Activated naive CD8-positive, alpha-beta T cell treated with anti-CD3 and anti-CD28 coated beads, Interleukin-2, amount 10 ng/mL, durations not matched to agents 7 days and 5 days (primary cell): ENCODE measurements around the gene STK32B. TPM values are rescaled to one million over a fixed set of nuclear protein-coding genes. Genes with fewer than 3 reads are reported as not detected.

Experiments
- ATAC-seq: fragments of 150-1000 bp; cut with Tn5 transposase; one replicate; pipeline ENCODE4 v1.10.0; 2021; ENCODE audit warnings: low read depth, moderate library complexity
- POLR2A ChIA-PET: fragments of 350-600 bp; sonication (Branson Sonifier 250); formaldehyde crosslinking; loops from one replicate; lab custom pipeline; 2021; ENCODE audit warnings: antibody characterized with exemption; lab: Charles Lee
- DNase-seq: peaks from one replicate; pipeline ENCODE4 v3.0.0; 2021
- H3K27ac Mint-ChIP-seq: one replicate; pipeline ENCODE4 v1.8.0; 2022; ENCODE audit warnings: mild to moderate bottlenecking, mixed read lengths
- H3K27me3 Mint-ChIP-seq: one replicate; pipeline ENCODE4 v1.8.0; 2022; ENCODE audit warnings: mild to moderate bottlenecking, moderate library complexity, mixed read lengths
- H3K36me3 Mint-ChIP-seq: one replicate; pipeline ENCODE4 v1.8.0; 2021; ENCODE audit warnings: mild to moderate bottlenecking, mixed read lengths
- H3K4me1 Mint-ChIP-seq: one replicate; pipeline ENCODE4 v1.8.0; 2021; ENCODE audit warnings: mixed read lengths
- H3K4me3 Mint-ChIP-seq: one replicate; pipeline ENCODE4 v1.8.0; 2022; ENCODE audit warnings: mild to moderate bottlenecking, moderate library complexity, mixed read lengths
- H3K9me3 Mint-ChIP-seq: one replicate; pipeline ENCODE4 v1.8.0; 2021; ENCODE audit warnings: mixed read lengths
- total RNA-seq, 2 experiments: library from RNA; stranded (reverse); gene quantifications; one replicate each; pipeline ENCODE4 v1.2.3, GENCODE V29; 2021

Gene STK32B
- total RNA-seq, 2 experiments from 2014 or later = not detected

DNA sequence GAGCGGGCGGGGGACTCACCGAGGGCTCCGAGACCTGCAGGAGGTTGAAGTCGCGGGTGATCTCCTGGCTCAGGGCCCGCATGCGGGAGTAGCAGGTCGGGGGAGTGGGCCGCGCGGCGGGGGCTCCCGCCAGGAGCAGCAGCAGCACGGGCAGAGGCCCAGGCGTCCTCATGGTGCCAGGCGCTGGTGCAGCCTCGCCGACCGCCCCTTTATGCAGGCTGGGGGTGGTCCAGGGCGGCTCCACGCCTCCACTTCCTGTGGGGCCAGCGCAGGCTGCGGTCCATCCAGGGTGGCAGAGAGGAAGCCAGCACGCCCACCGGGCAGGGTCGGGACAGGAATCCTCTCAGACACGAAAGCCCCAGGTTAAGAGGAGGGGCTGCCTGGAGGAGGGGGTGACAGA lies 32.0 kb upstream of the STK32B start, which contains the start of gene CYTL1:
Gene CYTL1 (minus strand): TSS at position 185 of the 400 bp plus-strand sequence. CDS start 13 bp downstream, at position 172.
- Mint-ChIP-seq H3K27ac (no peak within 1 kb of the TSS), H3K36me3 (no peaks in the 10 kb centered on the region), H3K9me3 (no peaks in the 10 kb centered on the region), H3K27me3 (peaks cover 20% of the 10 kb centered on the region), H3K4me1 (peaks cover 4% of the 10 kb centered on the region), H3K4me3 (no peak within 1 kb of the TSS)
- DNase-seq = no peak
- peak; percentile 42 for ATAC-seq
- POLR2A ChIA-PET = no interaction called here

DNA sequence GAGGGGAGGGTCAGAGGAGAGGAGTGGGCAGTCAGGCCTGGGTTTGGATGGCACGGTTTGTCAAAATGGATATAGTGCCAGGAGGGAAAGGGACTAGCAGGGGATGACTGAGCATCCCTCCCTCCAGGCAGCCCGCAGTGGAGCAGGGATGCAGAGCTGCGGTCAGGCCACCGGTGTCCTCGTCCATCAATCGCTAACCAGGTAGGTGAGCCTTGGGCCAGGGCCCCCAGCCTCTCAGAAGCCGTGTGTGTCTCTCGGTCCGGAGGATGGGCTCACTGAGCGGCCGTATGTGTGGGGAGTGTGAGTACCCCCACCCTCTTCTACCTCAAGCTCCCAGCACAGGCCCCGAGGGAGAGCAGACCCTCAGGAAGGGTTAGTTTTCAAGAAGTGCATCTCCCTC lies 31.5 kb upstream of the STK32B start:
- H3K9me3 Mint-ChIP-seq = no peaks in the 10 kb centered on the region
- ATAC-seq (no peak), DNase-seq (no peak)
- no peak overlapping the region for H3K4me3 Mint-ChIP-seq
- POLR2A ChIA-PET = no interaction called here
- no peaks in the 10 kb centered on the region for H3K36me3 Mint-ChIP-seq
- H3K27me3 Mint-ChIP-seq = peaks cover 20% of the 10 kb centered on the region
- H3K27ac Mint-ChIP-seq = no peak overlapping the region
- H3K4me1 Mint-ChIP-seq = peaks cover 4% of the 10 kb centered on the region

DNA sequence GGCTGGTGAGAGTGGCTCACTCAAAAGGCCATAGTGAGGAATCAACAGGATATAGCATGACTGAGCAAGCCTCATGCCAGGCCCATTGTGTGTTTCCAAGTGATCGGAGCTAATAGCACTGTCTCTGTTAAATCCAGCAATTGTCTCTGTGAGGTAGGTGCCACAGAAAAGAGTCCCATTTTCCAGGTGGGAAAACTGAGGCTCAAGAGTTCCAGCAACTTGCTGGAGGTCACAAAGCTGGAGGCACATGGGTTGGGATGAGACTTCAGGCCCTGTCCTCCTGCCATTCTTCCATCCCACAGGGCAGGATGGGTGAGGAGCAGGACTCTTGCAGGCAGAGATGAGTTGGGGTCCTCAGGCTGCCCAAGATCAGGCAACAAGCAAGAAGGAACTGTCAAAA lies 30.9 kb upstream of the STK32B start:
- Mint-ChIP-seq H3K9me3 (no peaks in the 10 kb centered on the region), H3K27me3 (peaks cover 16% of the 10 kb centered on the region), H3K4me1 (peaks cover 4% of the 10 kb centered on the region), H3K27ac (no peak overlapping the region), H3K36me3 (no peaks in the 10 kb centered on the region), H3K4me3 (no peak overlapping the region)
- DNase-seq (no peak), ATAC-seq (no peak)
- POLR2A ChIA-PET = no interaction called here

DNA sequence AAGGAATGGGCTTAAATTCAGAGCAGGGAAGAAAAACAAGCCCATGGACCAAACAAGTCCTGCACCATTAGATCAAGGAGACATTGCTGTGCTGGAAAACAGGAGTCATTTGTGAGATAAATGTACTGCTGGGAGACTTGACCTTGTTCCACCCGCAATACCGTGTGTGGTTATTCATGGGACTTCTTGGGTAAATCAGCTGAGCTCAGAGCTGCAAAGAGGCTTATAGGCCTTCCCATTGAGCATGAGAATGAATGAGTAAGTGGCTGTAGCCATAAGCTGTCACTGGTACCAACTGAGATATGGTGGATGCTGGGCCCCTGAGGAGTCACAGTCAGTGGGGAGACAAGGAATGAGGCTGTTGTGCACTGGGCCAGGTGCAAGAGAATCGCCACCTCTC lies 29.7 kb upstream of the STK32B start:
- Mint-ChIP-seq H3K9me3 (no peaks in the 10 kb centered on the region), H3K4me3 (no peak overlapping the region), H3K36me3 (no peaks in the 10 kb centered on the region), H3K27me3 (peaks cover 14% of the 10 kb centered on the region), H3K27ac (no peak overlapping the region), H3K4me1 (peaks cover 4% of the 10 kb centered on the region)
- no peak for DNase-seq
- ATAC-seq = no peak
- POLR2A ChIA-PET = no interaction called here

DNA sequence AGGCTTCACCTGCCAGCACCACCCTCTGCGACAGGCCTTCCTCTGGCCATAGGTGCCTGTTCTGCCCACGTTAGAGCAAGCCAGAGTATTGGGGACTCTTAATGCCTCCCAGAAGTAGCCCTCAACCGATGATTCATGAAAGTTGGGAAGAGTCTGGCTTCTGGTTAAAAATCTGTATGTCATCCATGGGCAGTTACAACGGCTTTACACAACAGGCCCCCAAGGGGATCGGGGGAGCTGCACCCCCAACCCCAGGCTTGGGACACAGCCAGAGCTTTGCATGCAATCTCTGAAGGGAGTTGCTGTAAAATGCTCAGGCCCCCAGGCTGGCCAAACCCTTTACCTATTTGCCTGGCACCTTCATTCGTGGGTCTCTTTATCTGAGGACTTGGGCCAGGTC lies 26.6 kb upstream of the STK32B start:
- H3K9me3 Mint-ChIP-seq = no peaks in the 10 kb centered on the region
- DNase-seq (no peak), ATAC-seq (no peak)
- no peaks in the 10 kb centered on the region for H3K36me3 Mint-ChIP-seq
- POLR2A ChIA-PET = no interaction called here
- H3K27ac Mint-ChIP-seq = no peak overlapping the region
- H3K4me1 Mint-ChIP-seq = no peaks in the 10 kb centered on the region
- no peak overlapping the region for H3K4me3 Mint-ChIP-seq
- H3K27me3 Mint-ChIP-seq = no peaks in the 10 kb centered on the region

DNA sequence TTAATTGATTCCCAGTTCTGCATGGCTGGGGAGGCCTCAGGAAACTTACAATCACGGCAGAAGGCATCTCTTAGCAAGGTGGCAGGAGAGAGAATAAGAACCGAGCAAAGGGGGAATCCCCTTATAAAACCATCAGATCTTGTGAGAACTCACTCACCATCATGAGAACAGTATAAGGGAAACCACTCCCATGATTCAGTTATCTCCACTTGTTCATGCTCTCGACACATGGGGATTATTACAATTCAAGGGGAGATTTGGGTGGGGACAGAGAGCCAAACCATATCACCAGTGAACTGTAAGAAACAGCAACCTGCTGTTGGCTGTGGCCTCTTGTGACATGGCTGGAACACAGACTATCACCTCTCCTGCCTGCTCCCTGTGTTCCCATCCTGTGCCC lies 24.9 kb upstream of the STK32B start:
- POLR2A ChIA-PET = no interaction called here
- Mint-ChIP-seq H3K27me3 (no peaks in the 10 kb centered on the region), H3K9me3 (no peaks in the 10 kb centered on the region), H3K36me3 (no peaks in the 10 kb centered on the region), H3K27ac (no peak overlapping the region), H3K4me3 (no peak overlapping the region), H3K4me1 (no peaks in the 10 kb centered on the region)
- DNase-seq (no peak), ATAC-seq (no peak)

DNA sequence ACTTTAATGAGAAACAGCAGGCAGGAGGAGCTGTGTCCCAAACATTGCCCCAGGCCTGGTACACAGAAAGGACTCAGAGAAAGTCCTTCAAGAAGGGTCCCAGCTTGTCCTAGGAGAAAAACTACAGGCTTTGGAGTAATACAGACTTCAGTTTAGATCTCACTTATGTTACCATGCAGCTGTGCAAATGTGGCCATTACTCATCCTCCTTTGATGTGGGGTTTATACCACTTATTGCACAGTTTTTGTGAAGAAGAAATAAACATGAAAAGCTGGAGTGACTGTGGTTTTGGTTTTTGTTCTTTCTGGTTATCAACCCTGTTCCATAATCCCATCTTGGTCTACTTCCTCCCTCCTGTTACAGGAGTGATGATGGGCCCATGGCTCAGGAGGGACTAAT lies 23.9 kb upstream of the STK32B start:
- H3K36me3 Mint-ChIP-seq = no peaks in the 10 kb centered on the region
- POLR2A ChIA-PET = no interaction called here
- H3K9me3 Mint-ChIP-seq = no peaks in the 10 kb centered on the region
- H3K27ac Mint-ChIP-seq = no peak overlapping the region
- no peaks in the 10 kb centered on the region for H3K27me3 Mint-ChIP-seq
- DNase-seq = no peak
- H3K4me1 Mint-ChIP-seq = no peaks in the 10 kb centered on the region
- H3K4me3 Mint-ChIP-seq = no peak overlapping the region
- no peak for ATAC-seq

DNA sequence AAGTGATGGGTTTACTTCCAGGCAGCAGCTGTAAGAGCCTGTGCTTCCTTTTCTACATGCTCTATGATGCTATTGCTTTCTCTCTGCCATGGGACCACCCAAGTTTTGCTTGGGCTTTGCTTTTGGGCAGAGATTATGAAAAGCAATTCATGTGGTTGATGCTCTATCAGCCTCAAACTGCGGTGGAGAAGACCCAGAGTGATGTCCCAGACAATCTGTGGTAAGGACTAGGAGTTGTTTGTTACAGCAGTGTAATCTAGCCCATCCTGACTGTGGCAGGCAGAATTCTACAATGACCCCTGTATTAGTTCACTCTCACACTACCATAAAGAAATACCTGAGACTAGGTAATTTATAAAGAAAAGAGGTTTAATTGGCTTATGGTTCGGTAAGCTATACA lies 22.8 kb upstream of the STK32B start:
- H3K4me1 Mint-ChIP-seq = peaks cover 6% of the 10 kb centered on the region
- peaks cover 1% of the 10 kb centered on the region for H3K9me3 Mint-ChIP-seq
- ATAC-seq = no peak
- H3K27me3 Mint-ChIP-seq = no peaks in the 10 kb centered on the region
- POLR2A ChIA-PET = no interaction called here
- no peak overlapping the region for H3K27ac Mint-ChIP-seq
- H3K4me3 Mint-ChIP-seq = no peak overlapping the region
- DNase-seq = no peak
- H3K36me3 Mint-ChIP-seq = peaks cover 2% of the 10 kb centered on the region

DNA sequence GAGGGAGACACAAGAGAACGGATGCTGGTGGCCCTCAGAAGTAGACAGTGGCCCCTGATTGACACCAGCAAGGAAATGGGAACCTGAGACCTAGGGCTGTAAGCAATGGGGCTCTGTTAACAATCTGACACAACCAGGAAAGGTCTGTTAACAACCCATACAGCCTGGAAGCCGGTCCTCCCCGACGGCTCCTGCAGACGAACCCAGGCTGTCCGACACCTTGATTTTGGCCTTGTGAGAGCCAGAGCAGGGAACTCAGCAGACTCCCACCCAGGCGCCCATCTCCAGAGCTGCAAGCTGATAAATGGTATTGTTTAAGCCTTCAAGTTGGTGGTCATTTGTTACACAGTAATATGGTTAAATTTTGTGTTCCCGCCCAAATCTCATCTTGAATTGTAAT lies 21.8 kb upstream of the STK32B start:
- peaks cover 1% of the 10 kb centered on the region for H3K9me3 Mint-ChIP-seq
- H3K27me3 Mint-ChIP-seq = peaks cover 3% of the 10 kb centered on the region
- H3K4me3 Mint-ChIP-seq = no peak overlapping the region
- H3K36me3 Mint-ChIP-seq = peaks cover 2% of the 10 kb centered on the region
- H3K4me1 Mint-ChIP-seq = peaks cover 13% of the 10 kb centered on the region
- H3K27ac Mint-ChIP-seq = no peak overlapping the region
- DNase-seq = no peak
- no peak for ATAC-seq
- POLR2A ChIA-PET = no interaction called here

DNA sequence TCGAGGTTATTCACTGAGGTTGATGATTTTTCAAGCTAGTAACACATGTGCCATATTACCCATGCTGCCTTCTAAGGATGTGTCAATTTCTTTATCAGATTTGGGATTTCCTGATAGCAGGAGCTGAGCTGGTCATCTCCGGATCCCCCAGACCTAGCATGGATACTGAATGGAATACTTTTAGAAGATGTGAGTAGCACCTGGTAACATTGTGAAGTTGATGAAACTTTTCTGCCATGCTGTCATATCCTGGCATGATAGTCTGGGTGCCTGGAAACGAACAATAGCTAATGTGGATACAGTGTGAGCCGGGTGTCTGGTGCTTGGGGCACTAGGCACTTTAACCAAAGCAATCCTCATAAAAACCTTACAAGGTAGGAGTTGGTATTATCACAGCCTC lies 21.1 kb upstream of the STK32B start:
- Mint-ChIP-seq H3K36me3 (peaks cover 2% of the 10 kb centered on the region), H3K4me1 (peaks cover 13% of the 10 kb centered on the region), H3K4me3 (no peak overlapping the region), H3K27ac (no peak overlapping the region), H3K9me3 (peaks cover 1% of the 10 kb centered on the region), H3K27me3 (peaks cover 9% of the 10 kb centered on the region)
- no peak for DNase-seq
- POLR2A ChIA-PET = no interaction called here
- no peak for ATAC-seq

DNA sequence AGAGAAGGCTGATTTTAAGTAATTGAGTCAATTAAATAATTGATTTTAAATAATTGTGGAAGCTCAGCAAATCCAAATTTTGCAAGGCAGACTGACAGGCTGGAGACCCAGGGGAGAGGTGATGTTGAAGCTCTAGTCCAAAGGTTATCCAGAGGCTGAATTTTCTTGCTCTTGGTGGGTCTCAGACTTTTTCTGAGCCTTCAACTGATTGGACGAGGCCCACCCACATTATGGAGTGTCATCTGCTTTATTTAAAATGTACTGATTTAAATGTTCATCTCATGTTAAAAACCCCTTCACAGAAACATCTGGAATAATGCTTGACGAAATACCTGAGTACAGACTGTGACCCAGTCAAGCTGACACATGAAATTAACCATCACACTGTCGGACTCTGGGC lies 20.4 kb upstream of the STK32B start:
- POLR2A ChIA-PET = interaction anchor here (0.6 kb wide), 1 partner anchor 181 kb away, joined by 6 read pairs; no protein-coding TSS in a partner anchor
- DNase-seq = no peak

DNA sequence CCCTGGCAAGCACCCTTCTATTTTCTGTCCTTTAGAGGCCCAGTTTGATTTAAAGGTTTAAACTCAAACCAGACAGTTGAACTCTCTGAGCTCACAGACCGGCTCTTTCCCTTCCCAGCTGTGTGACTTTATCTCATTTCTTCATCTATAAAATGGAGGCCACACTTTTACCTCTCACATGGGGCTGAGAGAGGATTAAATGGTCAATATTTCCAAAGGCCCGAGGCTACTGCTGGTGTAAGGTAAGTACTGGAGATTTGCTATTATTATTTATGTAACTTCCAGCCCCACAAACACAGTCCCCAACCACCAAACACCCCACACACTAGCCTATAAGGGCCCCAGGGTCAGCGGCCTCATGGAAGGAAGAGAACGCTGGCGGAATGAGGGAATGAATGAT lies 18.5 kb upstream of the STK32B start:
- no peak for DNase-seq
- Mint-ChIP-seq H3K27ac (no peak overlapping the region), H3K36me3 (peaks cover 2% of the 10 kb centered on the region), H3K27me3 (peaks cover 9% of the 10 kb centered on the region), H3K4me3 (no peak overlapping the region), H3K9me3 (peaks cover 1% of the 10 kb centered on the region), H3K4me1 (peaks cover 13% of the 10 kb centered on the region)
- ATAC-seq = no peak
- POLR2A ChIA-PET = no interaction called here

More for the DNA sequence above, 20.4 kb upstream of the STK32B start:
- Mint-ChIP-seq H3K36me3 (peaks cover 2% of the 10 kb centered on the region), H3K27me3 (peaks cover 9% of the 10 kb centered on the region), H3K4me3 (no peak overlapping the region), H3K4me1 (peaks cover 13% of the 10 kb centered on the region), H3K27ac (no peak overlapping the region), H3K9me3 (peaks cover 1% of the 10 kb centered on the region)
- no peak for ATAC-seq

DNA sequence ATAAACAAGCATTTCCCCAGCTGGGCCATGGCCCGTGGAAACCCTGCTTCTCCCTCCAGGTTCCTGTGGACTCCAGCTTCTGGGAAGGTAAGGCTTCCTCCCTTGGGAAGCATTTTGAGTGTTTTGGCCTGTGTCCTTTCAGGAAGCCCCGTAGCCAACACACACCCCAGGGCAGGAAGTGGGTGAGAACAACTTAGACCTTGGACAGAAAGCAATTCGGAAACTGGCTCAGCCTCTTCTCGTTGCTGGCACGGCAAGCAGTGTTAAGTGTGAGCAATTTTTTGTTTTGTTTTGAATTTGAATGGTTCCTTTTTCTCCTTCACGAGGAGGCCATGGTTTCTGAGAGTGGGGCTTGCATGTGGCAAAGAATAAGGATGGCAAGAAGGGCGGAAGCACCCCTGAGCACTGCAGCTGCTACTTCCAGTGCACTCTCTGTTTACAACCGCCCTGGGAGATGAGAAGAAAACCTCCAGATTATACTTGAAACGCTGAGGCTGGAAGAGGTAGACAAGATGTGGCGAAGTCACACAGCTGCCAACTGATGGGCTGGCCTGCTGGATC lies 17.9 kb upstream of the STK32B start:
- Mint-ChIP-seq H3K36me3 (peaks cover 2% of the 10 kb centered on the region), H3K9me3 (peaks cover 1% of the 10 kb centered on the region), H3K4me3 (peak overlapping the region; percentile 29), H3K4me1 (peaks cover 13% of the 10 kb centered on the region), H3K27ac (peak overlapping the region; percentile 68), H3K27me3 (peaks cover 9% of the 10 kb centered on the region)
- POLR2A ChIA-PET = no interaction called here
- DNase-seq (no peak), ATAC-seq (peak; percentile 47)

DNA sequence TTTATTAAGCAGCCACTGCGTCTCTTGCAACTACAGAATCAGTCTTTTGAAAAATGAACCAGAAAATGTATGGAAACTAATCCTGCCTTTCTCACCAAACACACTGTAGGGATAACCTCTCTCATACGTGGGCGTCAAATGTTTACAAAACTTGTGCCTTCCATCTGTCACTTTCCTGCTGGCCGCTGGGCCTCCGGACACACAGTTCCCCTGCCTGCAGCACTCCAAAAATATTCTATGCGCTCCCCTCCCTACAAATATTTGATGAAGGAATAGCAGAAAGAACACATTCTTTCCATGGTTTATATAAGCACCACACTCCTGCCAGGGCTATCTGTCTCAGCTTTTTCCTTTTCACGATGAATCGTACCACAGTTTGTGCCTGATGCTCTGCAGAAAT lies 17.1 kb upstream of the STK32B start:
- Mint-ChIP-seq H3K27me3 (peaks cover 9% of the 10 kb centered on the region), H3K9me3 (peaks cover 1% of the 10 kb centered on the region), H3K4me3 (peak overlapping the region; percentile 42), H3K27ac (no peak overlapping the region), H3K4me1 (peaks cover 13% of the 10 kb centered on the region), H3K36me3 (peaks cover 2% of the 10 kb centered on the region)
- POLR2A ChIA-PET = no interaction called here
- ATAC-seq (no peak), DNase-seq (no peak)
